ENCODE data around the gene MEN1.

Gene MEN1

GRCh38 chr11:64810271-64810890 is at the start of gene MEN1:
MEN1 (minus strand) TSS chr11:64810551; CDS start chr11:64810109, 442 bp downstream.
- peak; percentile 25 to 56 for DNase-seq (ENCODE audit: low read depth in 2 of 2)

- no peak for DNase-seq (ENCODE audit: low read depth in 2 of 2)
Observed at GRCh38 chr11:64859542-64860414, 49.4 kb upstream of the MEN1 start.

DNA sequence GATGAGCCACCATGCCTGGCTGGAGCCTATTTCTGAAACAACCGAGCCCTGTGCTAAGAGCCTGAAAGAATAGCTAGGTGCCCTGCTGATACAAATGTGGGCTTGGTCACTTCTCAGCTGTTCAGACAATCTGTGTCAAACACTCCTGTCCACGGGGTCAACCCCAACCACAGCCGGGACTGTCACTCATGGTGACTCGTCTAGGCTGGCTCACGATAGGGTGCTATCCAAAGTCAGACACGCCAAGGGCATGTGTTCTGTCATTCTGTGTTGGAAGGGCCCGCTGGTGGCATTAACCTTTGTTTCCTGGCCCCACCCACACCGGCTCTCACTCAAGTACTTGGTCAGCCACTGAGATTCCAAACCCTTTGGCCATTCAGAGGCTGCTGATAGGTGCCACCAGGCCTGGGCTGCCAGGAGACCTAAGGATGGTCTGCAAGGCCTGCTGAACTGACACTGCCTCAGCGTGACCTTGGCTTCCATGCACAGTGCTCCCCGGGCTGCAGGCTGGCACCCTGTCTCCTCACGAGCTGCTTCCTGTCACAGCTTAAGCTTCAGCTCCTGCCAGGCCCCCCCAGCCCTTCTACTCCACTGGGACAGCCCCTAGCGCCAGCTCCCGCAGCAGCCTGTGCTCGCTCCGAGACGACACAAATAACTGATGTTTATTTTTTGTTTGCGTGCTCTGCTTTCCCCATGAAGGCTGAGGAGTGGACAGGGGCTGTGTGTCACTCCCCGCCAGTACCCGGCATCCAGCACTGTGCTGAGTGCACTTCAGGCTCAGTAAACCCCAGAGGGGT is 48.3 kb upstream of the MEN1 start:
- DNase-seq (ENCODE audit: low read depth in 2 of 2), result no peak

DNA sequence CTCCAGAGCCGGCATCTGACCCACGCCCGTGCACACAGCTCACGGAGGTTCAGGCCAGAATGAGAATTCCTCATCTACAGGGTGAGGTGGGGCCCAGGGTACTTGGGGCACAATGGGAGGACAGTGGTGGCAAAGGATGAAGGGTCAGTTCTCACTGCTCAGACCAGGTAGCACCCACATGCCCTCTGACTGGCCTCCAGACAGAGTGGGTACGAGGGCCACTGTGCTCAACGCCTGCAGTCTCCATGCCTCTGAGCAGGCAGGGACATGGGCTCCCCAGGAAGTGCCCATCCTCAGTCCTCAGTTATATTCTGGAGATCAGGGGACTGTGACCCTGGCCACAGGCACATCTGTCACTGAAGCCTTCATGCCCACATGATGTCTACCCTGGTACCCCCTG is 47.1 kb upstream of the MEN1 start:
- DNase-seq (ENCODE audit: low read depth in 2 of 2), result no peak

- DNase-seq (ENCODE audit: low read depth in 2 of 2), result no peak
Observed at GRCh38 chr11:64856382-64857227, 46.3 kb upstream of the MEN1 start.

DNA sequence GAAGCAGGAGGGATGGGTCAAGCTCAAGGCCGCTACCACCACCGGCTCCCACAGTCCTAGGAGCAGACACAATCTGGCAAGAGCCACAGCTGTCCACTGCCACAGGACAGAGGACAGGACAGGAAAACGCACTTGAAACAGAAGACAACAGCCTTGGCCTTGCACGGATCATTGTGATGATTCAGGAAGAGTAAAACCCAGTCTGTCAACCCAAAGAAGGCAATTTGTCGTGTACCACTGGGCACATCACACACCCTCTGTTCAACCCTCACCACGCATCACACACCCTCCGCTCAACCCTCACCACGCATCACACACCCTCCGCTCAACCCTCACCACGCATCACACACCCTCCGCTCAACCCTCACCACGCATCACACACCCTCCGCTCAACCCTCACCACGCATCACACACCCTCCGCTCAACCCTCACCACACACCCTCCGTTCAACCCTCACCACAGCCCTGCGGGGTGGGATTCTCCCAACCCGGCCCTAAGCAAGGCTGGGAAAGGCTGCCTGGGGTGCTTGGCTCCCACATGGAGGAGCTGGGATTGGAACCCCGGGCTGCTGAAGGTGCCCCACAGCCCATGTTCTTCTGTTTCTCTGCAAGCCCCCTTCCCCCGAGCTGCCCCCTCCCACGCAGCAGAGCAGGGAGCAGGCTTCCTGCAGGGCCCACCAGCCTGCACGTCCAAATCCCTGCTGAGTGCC is 45.4 kb upstream of the MEN1 start:
- DNase-seq (ENCODE audit: low read depth in 2 of 2), result no peak

GRCh38 chr11:64854534-64855502 is 44.5 kb upstream of the MEN1 start:
- DNase-seq (ENCODE audit: low read depth in 2 of 2), result no peak

DNA sequence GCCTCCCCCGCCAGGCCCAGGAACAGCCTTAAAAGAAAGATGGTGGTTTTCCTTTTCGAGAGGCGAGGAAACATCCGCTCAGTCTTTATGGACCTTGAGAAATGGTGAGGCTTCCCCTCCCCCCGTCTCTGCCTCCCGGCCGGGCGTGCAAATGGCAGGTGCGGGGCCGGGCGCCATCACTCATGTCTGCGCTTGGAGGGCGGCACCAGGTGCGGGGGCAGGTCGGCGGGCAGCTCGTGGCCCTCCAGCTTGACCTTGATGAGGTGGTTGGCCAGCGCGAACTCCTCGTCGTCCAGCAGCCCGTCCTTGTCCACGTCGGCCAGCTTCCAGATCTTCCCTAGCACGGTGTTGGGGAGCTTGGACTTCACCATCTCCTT is 43.8 kb upstream of the MEN1 start:
- DNase-seq (ENCODE audit: low read depth in 2 of 2), result no peak

- DNase-seq (ENCODE audit: low read depth in 2 of 2), result no peak
Observed at GRCh38 chr11:64853709-64854108, 43.4 kb upstream of the MEN1 start.

DNA sequence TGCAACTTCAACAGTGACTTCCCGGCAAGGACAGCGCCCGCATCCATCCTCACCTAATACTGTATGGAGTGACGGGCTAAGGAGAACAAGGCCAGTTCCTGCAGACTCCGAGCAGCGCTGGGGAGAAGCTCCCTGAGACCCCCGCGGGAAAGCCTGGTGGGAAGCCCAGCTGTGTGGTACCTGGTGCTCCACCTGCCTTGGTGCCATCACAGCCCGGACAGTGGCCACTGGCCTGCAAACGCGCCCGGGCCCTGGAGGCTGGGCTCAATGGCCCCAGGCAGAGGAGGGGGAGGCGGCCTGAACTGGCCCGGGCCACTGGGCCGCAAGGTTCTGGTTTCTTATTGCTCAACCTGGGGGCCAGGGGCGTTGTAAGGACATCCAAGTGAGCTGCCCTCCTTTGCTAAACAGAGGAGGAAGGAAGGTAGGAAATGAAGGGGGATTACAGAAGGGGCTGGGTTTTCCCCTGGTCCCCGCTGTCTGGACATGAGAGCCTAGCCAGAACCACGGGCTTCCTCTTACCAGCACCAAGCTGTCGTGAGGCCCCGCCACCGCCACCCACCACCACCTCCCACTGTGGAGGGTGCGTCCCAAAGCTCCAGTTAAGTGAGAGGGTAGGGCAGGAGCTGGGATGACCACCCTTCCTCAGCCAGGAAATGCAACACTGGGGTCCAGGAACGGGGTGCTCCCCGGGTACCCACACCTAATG is 42.6 kb upstream of the MEN1 start:
- no peak for DNase-seq (ENCODE audit: low read depth in 2 of 2)

- DNase-seq (ENCODE audit: low read depth in 2 of 2), result no peak
Observed at GRCh38 chr11:64851831-64852351, 41.5 kb upstream of the MEN1 start.

DNA sequence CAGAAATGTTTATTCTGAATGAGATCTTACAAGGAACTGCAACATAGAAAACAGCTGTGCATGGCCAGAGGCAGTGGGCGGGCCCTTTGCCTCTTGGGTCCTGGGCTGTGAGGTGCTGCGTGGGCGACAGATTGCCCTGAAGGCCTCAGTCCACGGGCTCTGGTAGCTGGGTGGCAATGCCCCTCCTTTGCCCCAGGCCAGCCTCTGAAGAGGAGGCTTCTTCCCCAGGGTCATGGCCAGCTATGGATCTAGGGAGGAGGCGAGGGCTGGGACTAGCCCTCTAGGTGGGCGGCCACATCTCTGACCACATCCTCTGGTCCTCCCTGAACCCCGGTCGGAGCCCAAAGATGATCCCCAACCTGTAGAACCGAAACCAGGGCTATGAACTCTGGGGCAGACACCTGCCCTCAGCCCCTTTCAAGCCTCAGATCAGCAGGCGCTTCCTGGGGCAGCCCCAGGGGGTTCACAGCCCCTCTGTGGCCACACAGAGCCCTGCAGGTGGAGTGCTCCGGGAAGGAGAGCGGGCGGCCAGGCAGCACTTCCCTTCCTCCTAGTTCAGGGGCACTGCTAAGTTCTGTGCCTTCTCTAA is 40.7 kb upstream of the MEN1 start:
- DNase-seq (ENCODE audit: low read depth in 2 of 2), result no peak

GRCh38 chr11:64849598-64850356 is 39.4 kb upstream of the MEN1 start:
- no peak for DNase-seq (ENCODE audit: low read depth in 2 of 2)

DNA sequence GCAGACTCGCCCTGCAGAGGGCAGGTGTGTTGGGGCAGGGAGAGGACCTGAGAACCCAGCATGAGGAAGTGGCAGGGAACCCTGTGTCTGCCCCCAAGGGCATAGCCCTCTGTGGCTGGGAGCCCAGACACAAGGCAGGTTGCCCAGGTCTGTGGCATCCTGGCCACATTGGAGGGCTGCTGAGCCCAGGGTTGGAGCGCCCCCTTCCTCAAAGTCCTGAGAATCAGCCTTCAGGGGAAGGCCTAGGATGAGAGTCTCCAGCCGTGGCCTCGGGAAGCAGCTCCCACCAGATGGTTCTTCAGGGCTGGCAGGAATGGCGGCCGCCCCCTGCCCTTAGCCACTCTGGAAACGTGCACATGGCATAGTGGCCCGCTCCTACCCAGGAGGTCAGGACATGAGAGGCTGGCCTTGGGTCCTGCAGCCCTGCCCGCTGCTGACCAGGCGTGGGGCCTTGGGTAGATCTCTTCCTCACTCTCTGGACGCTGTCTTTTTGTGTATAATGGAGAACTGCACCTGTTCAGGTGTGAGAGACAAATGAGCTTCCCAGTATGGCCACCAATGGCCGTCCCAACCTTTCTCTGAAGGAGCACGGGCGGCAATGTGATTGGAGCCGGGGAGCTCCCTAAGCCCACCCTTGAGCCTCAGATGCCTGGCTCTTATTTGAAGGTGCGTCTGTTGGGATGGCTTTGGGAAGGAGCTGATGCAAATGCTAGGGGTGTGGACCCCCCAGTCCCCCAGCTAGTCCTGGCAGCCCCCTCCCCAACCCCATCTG is 38.7 kb upstream of the MEN1 start:
- no peak for DNase-seq (ENCODE audit: low read depth in 2 of 2)

DNA sequence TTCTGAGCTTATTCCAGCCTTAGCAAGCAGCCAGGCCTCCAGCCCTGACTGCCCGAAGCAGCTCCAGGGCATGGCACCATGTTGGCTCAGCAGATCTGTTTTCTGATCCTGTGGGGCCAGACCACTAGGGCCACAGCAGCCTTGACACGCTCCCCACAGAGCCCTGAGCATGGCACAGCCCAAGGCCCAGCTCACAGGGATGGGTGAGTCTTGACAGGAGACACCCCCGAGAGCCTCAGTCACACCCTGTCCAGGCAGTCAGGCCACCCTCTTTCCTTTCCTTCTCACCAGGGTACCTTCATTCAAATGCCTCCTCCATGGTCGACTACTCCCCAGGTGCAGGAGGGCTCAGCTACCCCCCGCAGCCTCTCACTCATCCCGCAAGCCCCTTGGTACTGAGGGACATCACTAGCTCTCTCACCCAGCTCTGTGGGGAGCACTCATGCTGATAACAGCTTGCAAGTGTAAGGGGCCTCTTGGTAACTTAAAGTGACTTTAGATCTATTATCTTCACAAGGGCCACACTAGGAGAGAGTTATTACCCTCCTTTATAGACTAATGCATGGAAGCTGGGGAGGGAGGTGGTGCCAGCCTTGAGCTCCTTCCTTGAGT is 38.0 kb upstream of the MEN1 start:
- DNase-seq (ENCODE audit: low read depth in 2 of 2), result no peak

DNA sequence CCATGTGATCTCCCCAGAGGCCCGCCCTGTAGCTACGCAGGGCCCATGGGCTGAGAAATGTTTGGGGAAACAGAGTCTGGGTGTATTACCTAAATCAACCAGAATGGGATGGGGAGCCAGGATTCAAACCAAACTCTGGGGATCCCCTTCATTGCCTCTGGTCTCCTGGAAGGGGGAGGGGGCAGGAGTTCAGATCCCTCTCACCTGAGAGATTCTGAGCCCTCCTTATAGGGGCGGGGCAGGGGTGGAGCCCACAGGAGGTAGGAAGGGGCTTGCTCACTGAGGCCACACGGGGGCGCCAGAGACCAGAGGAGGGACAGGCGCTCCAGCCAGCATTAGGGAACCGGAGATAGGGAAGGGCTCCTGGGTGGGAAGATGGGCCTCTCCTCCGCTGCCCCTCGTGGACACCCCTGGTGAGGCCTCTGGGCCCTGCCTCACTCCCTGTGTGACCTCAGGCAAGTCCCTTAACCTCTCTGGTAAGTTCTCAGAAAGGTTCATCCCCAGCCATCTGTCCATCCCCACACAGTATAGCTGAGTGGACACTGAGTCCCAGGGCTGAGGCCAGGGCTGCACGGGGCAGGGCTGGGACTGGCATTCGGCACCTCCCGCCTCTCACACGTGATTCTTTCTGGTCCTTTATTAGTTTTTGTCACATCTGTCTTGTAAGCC is 36.8 kb upstream of the MEN1 start:
- peak; percentile 85 to 94 for DNase-seq (ENCODE audit: low read depth in 2 of 2)
